Glutamatergic neuron (in vitro differentiated cells): ENCODE results near the gene CD244. TPM values are rescaled to one million over a fixed set of nuclear protein-coding genes. Genes with fewer than 3 reads are reported as not detected.

Source experiments
- DNase-seq: peaks from one replicate; pipeline ENCODE4 v3.0.0; 2022
- H3K27ac Mint-ChIP-seq: one replicate; pipeline ENCODE4 v1.8.0; 2020; ENCODE audit warnings: mild to moderate bottlenecking, mixed read lengths, inconsistent platforms; ENCODE audit not compliant: unreplicated experiment
- H3K27me3 Mint-ChIP-seq: one replicate; pipeline ENCODE4 v1.8.0; 2020; ENCODE audit warnings: mild to moderate bottlenecking, moderate library complexity, mixed read lengths, inconsistent platforms; ENCODE audit not compliant: unreplicated experiment
- H3K36me3 Mint-ChIP-seq: one replicate; pipeline ENCODE4 v1.8.0; 2020; ENCODE audit warnings: mild to moderate bottlenecking, mixed read lengths, inconsistent platforms; ENCODE audit not compliant: unreplicated experiment
- H3K4me1 Mint-ChIP-seq: one replicate; pipeline ENCODE4 v1.8.0; 2020; ENCODE audit warnings: mild to moderate bottlenecking, low read depth, mixed read lengths, inconsistent platforms; ENCODE audit not compliant: unreplicated experiment
- H3K4me3 Mint-ChIP-seq: one replicate; pipeline ENCODE4 v1.8.0; 2020; ENCODE audit warnings: mild to moderate bottlenecking, mixed read lengths, inconsistent platforms; ENCODE audit not compliant: unreplicated experiment
- H3K9me3 Mint-ChIP-seq: one replicate; pipeline ENCODE4 v1.8.0; 2020; ENCODE audit warnings: mild to moderate bottlenecking, moderate library complexity, mixed read lengths, inconsistent platforms; ENCODE audit not compliant: unreplicated experiment
- CTCF ChIP-seq: fragments of 200-600 bp; sonication (generic); IDR thresholded peaks from one replicate; pipeline ENCODE4 v1.5.0; 2021; ENCODE audit not compliant: partially characterized antibody, unreplicated experiment
- total RNA-seq: library from RNA; stranded (reverse); fragmentation: NEBNext Ultra II Directional; extraction: Animal tissue kit (Norgen Biotek cat#: 25700); gene quantifications from one replicate; pipeline ENCODE4 v1.2.1, GENCODE V29; 2021; ENCODE audit not compliant: unreplicated experiment

CD244 gene
- total RNA-seq, 1 donor from 2014 or later, result not detected

- no peak for TF ChIP-seq CTCF
- Mint-ChIP-seq H3K4me1 (peaks cover 6% of the 10 kb centered on the region), H3K27me3 (no peaks in the 10 kb centered on the region), H3K27ac (no peak overlapping the region), H3K4me3 (no peak overlapping the region), H3K36me3 (no peaks in the 10 kb centered on the region), H3K9me3 (no peaks in the 10 kb centered on the region)
- DNase-seq, result no peak
Measured at GRCh38 chr1:160846281-160846680, 16.4 kb downstream of the CD244 start.

GRCh38 chr1:160844447-160845232 lies 18.0 kb downstream of the CD244 start:
- peaks cover 6% of the 10 kb centered on the region for H3K4me1 Mint-ChIP-seq
- DNase-seq, result no peak
- H3K27ac Mint-ChIP-seq, result no peak overlapping the region
- TF ChIP-seq CTCF, result no peak
- no peak overlapping the region for H3K4me3 Mint-ChIP-seq
- no peaks in the 10 kb centered on the region for H3K9me3 Mint-ChIP-seq
- H3K27me3 Mint-ChIP-seq, result no peaks in the 10 kb centered on the region
- no peaks in the 10 kb centered on the region for H3K36me3 Mint-ChIP-seq

GRCh38 chr1:160841079-160841478 lies 21.6 kb downstream of the CD244 start:
- Mint-ChIP-seq H3K27me3 (no peaks in the 10 kb centered on the region), H3K4me3 (no peak overlapping the region), H3K4me1 (peaks cover 6% of the 10 kb centered on the region), H3K36me3 (no peaks in the 10 kb centered on the region), H3K27ac (no peak overlapping the region), H3K9me3 (no peaks in the 10 kb centered on the region)
- TF ChIP-seq CTCF, result no peak
- no peak for DNase-seq

- Mint-ChIP-seq H3K27me3 (no peaks in the 10 kb centered on the region), H3K4me3 (no peak overlapping the region), H3K4me1 (peaks cover 6% of the 10 kb centered on the region), H3K9me3 (no peaks in the 10 kb centered on the region), H3K27ac (no peak overlapping the region), H3K36me3 (no peaks in the 10 kb centered on the region)
- DNase-seq, result no peak
- no peak for TF ChIP-seq CTCF
Measured at GRCh38 chr1:160839746-160840145, 22.9 kb downstream of the CD244 start.

GRCh38 chr1:160838888-160839287 lies 23.8 kb downstream of the CD244 start:
- no peak overlapping the region for H3K27ac Mint-ChIP-seq

More at GRCh38 chr1:160838888-160839287, 23.8 kb downstream of the CD244 start:
- H3K4me1 Mint-ChIP-seq, result peaks cover 6% of the 10 kb centered on the region
- no peaks in the 10 kb centered on the region for H3K27me3 Mint-ChIP-seq
- TF ChIP-seq CTCF, result no peak
- DNase-seq, result no peak
- no peak overlapping the region for H3K4me3 Mint-ChIP-seq
- no peaks in the 10 kb centered on the region for H3K36me3 Mint-ChIP-seq
- no peaks in the 10 kb centered on the region for H3K9me3 Mint-ChIP-seq
